ENCODE measurements around the gene VMAC.

The VMAC gene

DNA sequence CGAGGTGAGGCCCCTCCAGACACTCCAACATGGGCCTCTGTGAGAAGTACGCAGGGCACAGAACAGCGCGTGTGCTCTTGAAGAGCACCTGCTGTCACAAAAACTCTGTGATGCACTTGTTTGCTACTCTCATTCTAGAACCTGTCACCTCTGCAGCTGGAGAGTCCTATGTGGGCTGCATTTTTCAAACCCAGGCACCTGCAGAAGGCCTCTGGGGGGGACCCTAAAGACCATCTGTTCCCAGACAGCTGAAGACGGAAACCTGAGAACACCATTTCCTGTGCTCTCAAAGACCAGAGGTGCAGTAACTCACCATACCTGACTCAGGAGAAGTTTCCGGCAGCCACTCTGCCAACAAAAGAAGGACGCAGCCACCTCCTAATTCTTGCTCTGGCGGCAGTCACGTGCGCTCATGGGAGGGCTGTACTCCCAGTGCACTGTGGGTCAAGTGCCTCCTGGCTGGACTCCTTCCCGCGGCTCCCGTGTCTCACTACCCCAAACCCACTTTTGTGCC, 45.2 kb downstream of the VMAC start:
- H3K27me3 ChIP-seq (replicated peaks; ENCODE audit: control insufficient read depth, insufficient read depth, low read length) = no peaks in the 10 kb centered on the region
- H3K36me3 ChIP-seq (ENCODE audit: control insufficient read depth, insufficient read depth, low read length, severe bottlenecking) = no peaks in the 10 kb centered on the region
- no peaks in the 10 kb centered on the region for H3K9me3 ChIP-seq (ENCODE audit: control insufficient read depth, low read length)
- H3K4me3 ChIP-seq (ENCODE audit: low read length) = no peak overlapping the region
- no peak overlapping the region for H3K9ac ChIP-seq (ENCODE audit: low read length)
- no peak for DNase-seq (ENCODE audit: low read depth)
- H3K4me1 ChIP-seq (ENCODE audit: control insufficient read depth, insufficient read depth, low read length) = peaks cover 40% of the 10 kb centered on the region

DNA sequence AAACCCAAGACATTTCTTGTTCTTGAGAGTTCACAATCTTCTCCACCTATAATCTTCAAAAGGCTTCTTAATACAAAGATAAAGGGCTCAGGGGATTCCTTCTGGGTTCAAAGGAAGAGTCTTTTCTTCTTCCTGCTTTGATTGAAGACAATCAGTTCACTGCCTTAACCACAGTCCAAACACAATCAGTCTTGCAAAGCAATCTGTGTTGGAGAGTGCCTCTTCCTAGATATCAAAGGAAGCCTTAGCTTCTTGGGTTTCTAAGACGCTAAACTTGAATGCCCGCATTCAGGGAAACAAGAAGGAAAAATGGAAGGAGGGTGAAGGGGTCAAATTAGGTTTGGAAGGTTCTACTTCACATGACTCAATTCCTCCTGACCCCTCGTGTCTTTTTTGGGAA, 46.1 kb downstream of the VMAC start:
- H3K9ac ChIP-seq (ENCODE audit: low read length) = no peak overlapping the region
- H3K9me3 ChIP-seq (ENCODE audit: control insufficient read depth, low read length) = no peaks in the 10 kb centered on the region
- H3K36me3 ChIP-seq (ENCODE audit: control insufficient read depth, insufficient read depth, low read length, severe bottlenecking) = no peaks in the 10 kb centered on the region
- peaks cover 47% of the 10 kb centered on the region for H3K4me1 ChIP-seq (ENCODE audit: control insufficient read depth, insufficient read depth, low read length)
- no peak for DNase-seq (ENCODE audit: low read depth)
- H3K4me3 ChIP-seq (ENCODE audit: low read length) = no peak overlapping the region
- no peaks in the 10 kb centered on the region for H3K27me3 ChIP-seq (replicated peaks; ENCODE audit: control insufficient read depth, insufficient read depth, low read length)

- Histone ChIP-seq H3K27me3 (replicated peaks; ENCODE audit: control insufficient read depth, insufficient read depth, low read length) (no peaks in the 10 kb centered on the region), H3K36me3 (ENCODE audit: control insufficient read depth, insufficient read depth, low read length, severe bottlenecking) (no peaks in the 10 kb centered on the region), H3K4me1 (ENCODE audit: control insufficient read depth, insufficient read depth, low read length) (peaks cover 46% of the 10 kb centered on the region), H3K9ac (ENCODE audit: low read length) (no peak overlapping the region), H3K9me3 (ENCODE audit: control insufficient read depth, low read length) (no peaks in the 10 kb centered on the region), H3K4me3 (ENCODE audit: low read length) (no peak overlapping the region)
- no peak for DNase-seq (ENCODE audit: low read depth)
These were observed 46.7 kb downstream of the VMAC start for GRCh38 chr19:5951338-5951861.

DNA sequence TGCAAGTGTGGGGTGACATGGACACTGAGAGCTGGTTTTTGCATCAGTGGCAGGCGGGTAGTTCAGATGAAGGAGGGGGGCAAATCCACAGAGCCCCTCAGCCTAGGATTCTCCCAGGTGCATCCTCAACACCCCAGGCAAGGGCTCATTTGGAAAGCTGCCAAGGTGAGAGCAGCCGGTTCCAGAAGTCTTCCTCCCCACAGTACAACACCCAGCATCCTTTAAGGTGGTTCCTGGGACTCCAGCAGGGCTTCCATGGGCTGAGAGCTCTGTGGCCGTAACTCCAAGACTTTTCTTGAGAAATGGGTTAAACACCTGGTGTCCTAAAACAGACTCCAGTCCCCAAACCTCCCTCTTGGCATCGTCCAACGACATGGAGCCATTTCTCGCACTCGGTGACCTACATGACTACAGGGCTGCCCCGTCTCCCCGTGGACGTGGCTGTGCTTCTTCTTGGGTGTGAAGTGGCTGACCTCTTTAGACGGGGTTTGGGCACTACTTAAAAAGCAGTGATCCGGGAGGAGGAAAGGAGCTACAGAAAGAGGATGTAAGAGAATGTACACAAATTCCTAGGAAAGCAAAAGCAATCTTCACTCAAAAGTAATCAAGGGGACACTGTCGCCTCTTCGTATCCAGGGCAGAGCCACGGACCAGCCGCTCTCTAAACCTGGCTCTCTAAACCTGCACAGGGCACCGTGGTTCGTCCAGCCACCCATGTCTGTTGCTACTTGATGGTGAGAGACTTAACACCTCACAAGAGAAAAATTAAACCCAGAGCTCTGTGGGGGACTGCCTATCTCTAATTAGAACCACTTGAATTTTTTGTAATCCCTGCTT, 47.7 kb downstream of the VMAC start:
- no peaks in the 10 kb centered on the region for H3K9me3 ChIP-seq (ENCODE audit: control insufficient read depth, low read length)
- DNase-seq (ENCODE audit: low read depth) = no peak
- H3K9ac ChIP-seq (ENCODE audit: low read length) = no peak overlapping the region
- no peaks in the 10 kb centered on the region for H3K36me3 ChIP-seq (ENCODE audit: control insufficient read depth, insufficient read depth, low read length, severe bottlenecking)
- H3K27me3 ChIP-seq (replicated peaks; ENCODE audit: control insufficient read depth, insufficient read depth, low read length) = no peaks in the 10 kb centered on the region
- no peak overlapping the region for H3K4me3 ChIP-seq (ENCODE audit: low read length)
- peaks cover 38% of the 10 kb centered on the region for H3K4me1 ChIP-seq (ENCODE audit: control insufficient read depth, insufficient read depth, low read length)

DNA sequence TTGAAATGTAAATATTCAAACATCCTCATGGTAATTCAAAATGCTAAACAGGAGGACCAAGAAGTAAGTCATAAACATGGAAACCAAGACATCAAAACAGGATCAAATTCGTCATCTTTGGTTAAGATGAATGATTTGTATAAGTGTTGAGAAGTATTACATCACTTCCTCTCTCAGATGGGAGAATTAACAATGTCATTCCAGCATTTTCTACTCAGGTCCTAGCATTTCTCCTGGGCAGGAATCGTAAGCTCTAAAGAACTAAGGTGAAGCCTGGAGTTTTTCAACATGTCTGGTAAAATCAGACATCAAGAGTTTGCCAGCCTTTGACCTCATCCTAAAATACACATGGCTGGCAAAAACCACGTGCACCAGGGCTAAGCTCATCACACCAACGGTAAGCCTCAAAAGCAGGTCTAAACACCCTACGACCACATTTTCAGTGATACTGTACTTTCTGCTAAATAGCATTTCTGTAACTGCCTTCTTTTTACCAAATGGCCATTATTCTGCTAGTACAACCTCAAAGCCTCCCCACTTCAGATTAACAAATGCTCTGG, 48.4 kb downstream of the VMAC start:
- DNase-seq (ENCODE audit: low read depth) = no peak
- Histone ChIP-seq H3K9me3 (ENCODE audit: control insufficient read depth, low read length) (no peaks in the 10 kb centered on the region), H3K27me3 (replicated peaks; ENCODE audit: control insufficient read depth, insufficient read depth, low read length) (no peaks in the 10 kb centered on the region), H3K4me1 (ENCODE audit: control insufficient read depth, insufficient read depth, low read length) (peaks cover 31% of the 10 kb centered on the region), H3K9ac (ENCODE audit: low read length) (no peak overlapping the region), H3K4me3 (ENCODE audit: low read length) (no peak overlapping the region), H3K36me3 (ENCODE audit: control insufficient read depth, insufficient read depth, low read length, severe bottlenecking) (peaks cover 3% of the 10 kb centered on the region)

DNA sequence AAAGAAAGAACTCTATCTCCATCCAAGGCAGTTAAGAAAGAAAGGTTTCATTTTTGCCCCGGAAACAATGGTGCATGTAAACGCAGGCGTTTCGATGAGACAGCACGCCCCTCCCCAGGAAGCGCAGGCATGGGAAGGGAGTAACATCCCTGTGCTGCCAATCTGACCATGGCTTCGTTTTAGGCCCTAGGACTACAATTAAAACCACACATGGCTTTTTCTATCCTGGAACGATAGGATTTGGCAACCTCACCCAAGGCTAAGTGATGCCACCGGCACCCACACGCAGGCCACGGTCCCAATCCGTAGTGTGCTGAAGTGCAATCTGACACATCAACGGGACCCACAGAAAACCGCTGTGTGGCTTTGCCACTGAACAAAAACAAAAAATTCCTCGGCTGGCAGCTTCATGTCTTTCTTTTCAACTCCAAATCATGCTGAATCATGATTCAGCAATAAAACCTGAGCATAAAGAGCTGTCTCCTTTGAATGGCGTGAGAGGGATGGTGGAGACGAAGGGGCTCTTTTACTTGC, 49.1 kb downstream of the VMAC start:
- peaks cover 6% of the 10 kb centered on the region for H3K36me3 ChIP-seq (ENCODE audit: control insufficient read depth, insufficient read depth, low read length, severe bottlenecking)
- peak overlapping the region; percentile 9 for H3K9ac ChIP-seq (ENCODE audit: low read length)
- peak overlapping the region; percentile 28 for H3K4me3 ChIP-seq (ENCODE audit: low read length)
- H3K4me1 ChIP-seq (ENCODE audit: control insufficient read depth, insufficient read depth, low read length) = peaks cover 31% of the 10 kb centered on the region
- H3K27me3 ChIP-seq (replicated peaks; ENCODE audit: control insufficient read depth, insufficient read depth, low read length) = no peaks in the 10 kb centered on the region
- no peak for DNase-seq (ENCODE audit: low read depth)
- H3K9me3 ChIP-seq (ENCODE audit: control insufficient read depth, low read length) = no peaks in the 10 kb centered on the region

GRCh38 chr19:5954293-5954692, 49.6 kb downstream of the VMAC start:
- peak overlapping the region; percentile 9 for H3K9ac ChIP-seq (ENCODE audit: low read length)
- DNase-seq (ENCODE audit: low read depth) = no peak
- peaks cover 31% of the 10 kb centered on the region for H3K4me1 ChIP-seq (ENCODE audit: control insufficient read depth, insufficient read depth, low read length)
- H3K36me3 ChIP-seq (ENCODE audit: control insufficient read depth, insufficient read depth, low read length, severe bottlenecking) = peaks cover 6% of the 10 kb centered on the region
- H3K4me3 ChIP-seq (ENCODE audit: low read length) = peak overlapping the region; percentile 28
- H3K27me3 ChIP-seq (replicated peaks; ENCODE audit: control insufficient read depth, insufficient read depth, low read length) = no peaks in the 10 kb centered on the region
- no peaks in the 10 kb centered on the region for H3K9me3 ChIP-seq (ENCODE audit: control insufficient read depth, low read length)

DNA sequence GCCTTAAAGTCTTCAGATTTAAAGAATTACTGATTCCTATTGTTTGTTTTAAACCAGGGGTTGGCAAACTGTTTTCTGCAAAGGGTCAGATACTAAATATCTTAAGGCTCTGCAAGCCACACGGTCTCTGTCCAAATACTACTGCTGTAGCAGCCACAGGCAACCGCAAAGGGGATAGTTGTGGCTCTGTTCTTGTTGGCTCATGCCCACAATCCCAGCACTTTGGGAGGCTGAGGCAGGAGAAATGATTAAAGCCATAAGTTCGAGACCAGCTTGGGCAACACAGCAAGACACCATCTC, 50.9 kb downstream of the VMAC start:
- no peaks in the 10 kb centered on the region for H3K9me3 ChIP-seq (ENCODE audit: control insufficient read depth, low read length)
- DNase-seq (ENCODE audit: low read depth) = no peak
- H3K9ac ChIP-seq (ENCODE audit: low read length) = no peak overlapping the region
- H3K27me3 ChIP-seq (replicated peaks; ENCODE audit: control insufficient read depth, insufficient read depth, low read length) = no peaks in the 10 kb centered on the region
- H3K36me3 ChIP-seq (ENCODE audit: control insufficient read depth, insufficient read depth, low read length, severe bottlenecking) = peaks cover 6% of the 10 kb centered on the region
- H3K4me3 ChIP-seq (ENCODE audit: low read length) = no peak overlapping the region
- peaks cover 39% of the 10 kb centered on the region for H3K4me1 ChIP-seq (ENCODE audit: control insufficient read depth, insufficient read depth, low read length)

DNA sequence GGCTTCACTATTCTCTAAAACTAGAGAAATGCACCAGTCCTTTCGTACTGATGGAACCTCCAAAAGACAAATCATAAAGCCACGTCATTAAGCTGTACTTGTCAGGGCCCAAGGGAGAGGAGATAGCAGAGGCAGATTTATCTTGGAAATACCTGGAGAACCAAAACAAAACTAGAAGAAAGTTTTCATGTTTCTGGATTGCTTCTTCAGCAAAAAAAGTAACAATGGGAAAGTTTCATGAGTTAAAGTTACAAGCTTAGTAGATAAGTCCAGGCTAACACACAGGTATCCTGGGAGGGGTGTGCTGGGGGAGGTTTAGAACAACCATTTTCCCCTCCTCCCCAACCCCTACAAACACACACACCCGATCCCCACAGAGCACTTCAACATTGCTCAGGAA, 51.7 kb downstream of the VMAC start:
- H3K27me3 ChIP-seq (replicated peaks; ENCODE audit: control insufficient read depth, insufficient read depth, low read length) = no peaks in the 10 kb centered on the region
- peaks cover 43% of the 10 kb centered on the region for H3K4me1 ChIP-seq (ENCODE audit: control insufficient read depth, insufficient read depth, low read length)
- no peak overlapping the region for H3K9ac ChIP-seq (ENCODE audit: low read length)
- no peak for DNase-seq (ENCODE audit: low read depth)
- no peaks in the 10 kb centered on the region for H3K9me3 ChIP-seq (ENCODE audit: control insufficient read depth, low read length)
- H3K4me3 ChIP-seq (ENCODE audit: low read length) = no peak overlapping the region
- peaks cover 6% of the 10 kb centered on the region for H3K36me3 ChIP-seq (ENCODE audit: control insufficient read depth, insufficient read depth, low read length, severe bottlenecking)

- H3K9ac ChIP-seq (ENCODE audit: low read length) = no peak overlapping the region
- H3K4me1 ChIP-seq (ENCODE audit: control insufficient read depth, insufficient read depth, low read length) = peaks cover 45% of the 10 kb centered on the region
- no peaks in the 10 kb centered on the region for H3K27me3 ChIP-seq (replicated peaks; ENCODE audit: control insufficient read depth, insufficient read depth, low read length)
- H3K36me3 ChIP-seq (ENCODE audit: control insufficient read depth, insufficient read depth, low read length, severe bottlenecking) = peaks cover 6% of the 10 kb centered on the region
- DNase-seq (ENCODE audit: low read depth) = no peak
- H3K4me3 ChIP-seq (ENCODE audit: low read length) = no peak overlapping the region
- H3K9me3 ChIP-seq (ENCODE audit: control insufficient read depth, low read length) = no peaks in the 10 kb centered on the region
These were observed 52.1 kb downstream of the VMAC start for GRCh38 chr19:5956728-5957127.

DNA sequence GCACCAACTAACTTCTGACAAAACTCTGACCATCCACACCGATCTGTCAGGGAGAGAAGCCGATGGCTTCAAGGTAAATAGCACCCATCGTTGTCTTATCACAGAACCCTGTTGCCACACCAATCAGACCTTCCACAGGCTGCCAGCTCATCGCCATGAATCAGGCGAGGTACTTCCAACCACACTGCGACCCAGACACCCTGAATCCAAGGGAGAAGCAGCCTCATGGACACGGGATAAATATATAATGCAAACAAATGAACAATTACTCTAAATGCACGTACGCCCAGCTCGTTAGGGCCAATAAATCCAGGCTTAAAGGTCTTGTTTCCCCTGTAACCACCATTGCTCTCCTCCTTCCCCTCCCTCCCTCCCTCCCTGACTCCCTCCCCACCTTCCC, 52.5 kb downstream of the VMAC start:
- H3K4me1 ChIP-seq (ENCODE audit: control insufficient read depth, insufficient read depth, low read length) = peaks cover 50% of the 10 kb centered on the region

More for the DNA sequence above, 52.5 kb downstream of the VMAC start:
- no peak overlapping the region for H3K9ac ChIP-seq (ENCODE audit: low read length)
- peaks cover 6% of the 10 kb centered on the region for H3K36me3 ChIP-seq (ENCODE audit: control insufficient read depth, insufficient read depth, low read length, severe bottlenecking)
- no peak for DNase-seq (ENCODE audit: low read depth)
- no peaks in the 10 kb centered on the region for H3K27me3 ChIP-seq (replicated peaks; ENCODE audit: control insufficient read depth, insufficient read depth, low read length)
- H3K9me3 ChIP-seq (ENCODE audit: control insufficient read depth, low read length) = no peaks in the 10 kb centered on the region
- no peak overlapping the region for H3K4me3 ChIP-seq (ENCODE audit: low read length)

Measured in adipocyte (in vitro differentiated cells).